ENCODE results near the gene FOXJ3. TPM values are rescaled to one million over a fixed set of nuclear protein-coding genes. Genes with fewer than 3 reads are reported as not detected.

Gene FOXJ3
- total and polyA plus RNA-seq, 2 donors from 2014 or later, result 11.8 to 45.5 TPM

- no peaks in the 10 kb centered on the region for H3K4me1 ChIP-seq (ENCODE audit: control insufficient read depth in 2 of 3, insufficient read depth in 2 of 3, low read depth in 1 of 3, low read length in 3 of 3)
- H3K4me3 ChIP-seq (ENCODE audit: low read length in 3 of 3), result no peak overlapping the region
- no peaks in the 10 kb centered on the region for H3K27me3 ChIP-seq (ENCODE audit: control insufficient read depth, insufficient read depth, low read length)
- DNase-seq (no peak), FAIRE-seq (no peak)
- TF ChIP-seq CTCF (IDR thresholded peaks at IDR 0.05; ENCODE audit: borderline replicate concordance, extremely low read depth, insufficient read depth), result no peak
- intact Hi-C loops (cut with DNase I), result no loop called here
- H3K9me3 ChIP-seq (ENCODE audit: control insufficient read depth in 2 of 3, insufficient read depth in 1 of 3, low read length in 3 of 3), result no peaks in the 10 kb centered on the region
- no peak overlapping the region for H3K9ac ChIP-seq (ENCODE audit: low read length in 3 of 3)
- H3K27ac ChIP-seq (ENCODE audit: low read depth in 2 of 2, low read length in 2 of 2), result no peak overlapping the region
- H3K36me3 ChIP-seq (ENCODE audit: control insufficient read depth in 2 of 3, insufficient read depth in 3 of 3, low read length in 3 of 3), result no peaks in the 10 kb centered on the region
Measured at GRCh38 chr1:42295816-42296215, 39.2 kb downstream of the FOXJ3 start.

GRCh38 chr1:42290130-42290529 lies 44.9 kb downstream of the FOXJ3 start:
- no peaks in the 10 kb centered on the region for H3K9me3 ChIP-seq (ENCODE audit: control insufficient read depth in 2 of 3, insufficient read depth in 1 of 3, low read length in 3 of 3)
- intact Hi-C loops (cut with DNase I), result no loop called here
- TF ChIP-seq CTCF (IDR thresholded peaks at IDR 0.05; ENCODE audit: borderline replicate concordance, extremely low read depth, insufficient read depth), result no peak
- no peak overlapping the region for H3K9ac ChIP-seq (ENCODE audit: low read length in 3 of 3)
- no peaks in the 10 kb centered on the region for H3K36me3 ChIP-seq (ENCODE audit: control insufficient read depth in 2 of 3, insufficient read depth in 3 of 3, low read length in 3 of 3)
- FAIRE-seq (no peak), DNase-seq (no peak)
- H3K4me1 ChIP-seq (ENCODE audit: control insufficient read depth in 2 of 3, insufficient read depth in 2 of 3, low read depth in 1 of 3, low read length in 3 of 3), result no peaks in the 10 kb centered on the region
- no peaks in the 10 kb centered on the region for H3K27me3 ChIP-seq (ENCODE audit: control insufficient read depth, insufficient read depth, low read length)
- H3K4me3 ChIP-seq (ENCODE audit: low read length in 3 of 3), result no peak overlapping the region
- H3K27ac ChIP-seq (ENCODE audit: low read depth in 2 of 2, low read length in 2 of 2), result no peak overlapping the region

- H3K27me3 ChIP-seq (ENCODE audit: control insufficient read depth, insufficient read depth, low read length), result no peaks in the 10 kb centered on the region
- no peak for TF ChIP-seq CTCF (IDR thresholded peaks at IDR 0.05; ENCODE audit: borderline replicate concordance, extremely low read depth, insufficient read depth)
- intact Hi-C loops (cut with DNase I), result no loop called here
- no peaks in the 10 kb centered on the region for H3K4me1 ChIP-seq (ENCODE audit: control insufficient read depth in 2 of 3, insufficient read depth in 2 of 3, low read depth in 1 of 3, low read length in 3 of 3)
- no peaks in the 10 kb centered on the region for H3K9me3 ChIP-seq (ENCODE audit: control insufficient read depth in 2 of 3, insufficient read depth in 1 of 3, low read length in 3 of 3)
- no peak overlapping the region for H3K4me3 ChIP-seq (ENCODE audit: low read length in 3 of 3)
- no peak overlapping the region for H3K9ac ChIP-seq (ENCODE audit: low read length in 3 of 3)
- H3K36me3 ChIP-seq (ENCODE audit: control insufficient read depth in 2 of 3, insufficient read depth in 3 of 3, low read length in 3 of 3), result no peaks in the 10 kb centered on the region
- FAIRE-seq, result no peak
- H3K27ac ChIP-seq (ENCODE audit: low read depth in 2 of 2, low read length in 2 of 2), result no peak overlapping the region
- no peak for DNase-seq
Measured at GRCh38 chr1:42288311-42288985, 46.6 kb downstream of the FOXJ3 start.
